Neural cell (in vitro differentiated cells): ENCODE measurements around the gene EXOC3L2. TPM values are rescaled to one million over a fixed set of nuclear protein-coding genes. Genes with fewer than 3 reads are reported as not detected.

ENCODE experiments used
- H2AFZ ChIP-seq: fragments of 200-600, 300-800 bp; sonication (generic), shearing (Covaris generic); 2 replicates; pipeline ENCODE4 v1.6.0; 2014; ENCODE audit warnings: low read depth, mild to moderate bottlenecking, antibody characterized with exemption, low read length, moderate library complexity
- H3F3A ChIP-seq: fragments of 200-600 bp; shearing (Covaris generic); 2 replicates; pipeline ENCODE4 v1.6.1; 2016; ENCODE audit warnings: mild to moderate bottlenecking, moderate library complexity, mixed read lengths, antibody characterized with exemption, low read length; ENCODE audit not compliant: insufficient read depth, poor library complexity, severe bottlenecking
- H3K27ac ChIP-seq: fragments of 200-600, 300-800 bp; sonication (generic), shearing (Covaris generic); 2 replicates; pipeline ENCODE4 v1.5.1; 2014; ENCODE audit warnings: mild to moderate bottlenecking, low read length, moderate library complexity
- H3K27me3 ChIP-seq: fragments of 300-800, 200-600 bp; sonication (generic), shearing (Covaris generic); 2 replicates; pipeline ENCODE4 v1.6.0; 2014; ENCODE audit warnings: mild to moderate bottlenecking, low read depth, low read length, moderate library complexity; ENCODE audit not compliant: insufficient read depth
- H3K36me3 ChIP-seq: fragments of 300-800, 200-600 bp; sonication (generic), shearing (Covaris generic); 2 replicates; pipeline ENCODE4 v1.5.1; 2014; ENCODE audit warnings: mild to moderate bottlenecking, antibody characterized with exemption, low read length, moderate library complexity; ENCODE audit not compliant: insufficient read depth
- H3K4me2 ChIP-seq: fragments of 300-800, 200-600 bp; sonication (generic), shearing (Covaris generic); 2 replicates; pipeline ENCODE4 v1.6.0; 2014; ENCODE audit warnings: mild to moderate bottlenecking, low read length
- H3K4me3 ChIP-seq: fragments of 300-800, 200-600 bp; sonication (generic), shearing (Covaris generic); 2 replicates; pipeline ENCODE4 v1.5.1; 2014; ENCODE audit warnings: mild to moderate bottlenecking, low read length, moderate library complexity
- H3K79me2 ChIP-seq: fragments of 200-600 bp; shearing (Covaris generic); replicated peaks from 2 replicates; pipeline ENCODE4 v1.6.0; 2014; ENCODE audit warnings: mild to moderate bottlenecking, low read length, moderate library complexity; ENCODE audit not compliant: insufficient read depth
- H3K9ac ChIP-seq: fragments of 300-800, 200-600 bp; sonication (generic), shearing (Covaris generic); 2 replicates; pipeline ENCODE4 v1.6.1; 2016; ENCODE audit warnings: mild to moderate bottlenecking, low read length, mixed read lengths
- H3K9me2 ChIP-seq: fragments of 200-600 bp; shearing (Covaris generic); 2 replicates; pipeline ENCODE4 v1.6.1; 2016; ENCODE audit warnings: mild to moderate bottlenecking, low read length, mixed read lengths; ENCODE audit not compliant: insufficient read depth
- H3K9me3 ChIP-seq: fragments of 200-600, 300-800 bp; sonication (generic), shearing (Covaris generic); 2 replicates; pipeline ENCODE4 v1.6.1; 2016; ENCODE audit warnings: mild to moderate bottlenecking, mixed run types, low read length, moderate library complexity, mixed read lengths
- H4K20me1 ChIP-seq: fragments of 200-600 bp; shearing (Covaris generic); 2 replicates; pipeline ENCODE4 v1.6.1; 2016; ENCODE audit warnings: mild to moderate bottlenecking, mixed run types; ENCODE audit not compliant: insufficient read depth
- EP300 ChIP-seq: fragments of 450-650 bp; conservative IDR thresholded peaks from 2 replicates; pipeline ENCODE4 v1.6.1; 2014; ENCODE audit warnings: antibody characterized with exemption, mild to moderate bottlenecking, moderate library complexity; ENCODE audit not compliant: poor library complexity, severe bottlenecking
- EZH2 ChIP-seq: fragments of 200-600, 300-800 bp; shearing (Covaris generic), sonication (generic); IDR thresholded peaks from 2 replicates; pipeline ENCODE4 v1.6.1; 2014; ENCODE audit warnings: antibody characterized with exemption, low read length, borderline replicate concordance, mild to moderate bottlenecking; ENCODE audit not compliant: insufficient read depth, poor library complexity, severe bottlenecking
- MXI1 ChIP-seq: fragments of 450-650 bp; conservative IDR thresholded peaks from 2 replicates; pipeline ENCODE4 v1.6.1; 2014; ENCODE audit warnings: antibody characterized with exemption, mild to moderate bottlenecking; ENCODE audit not compliant: poor library complexity, severe bottlenecking
- POLR2AphosphoS5 ChIP-seq: IDR thresholded peaks from 2 replicates; pipeline ENCODE4 v1.6.1; 2012
- RAD21 ChIP-seq: fragments of 450-650 bp; conservative IDR thresholded peaks from 2 replicates; pipeline ENCODE4 v1.6.1; 2014; ENCODE audit warnings: antibody characterized with exemption, mild to moderate bottlenecking, moderate library complexity
- SMC3 ChIP-seq: fragments of 450-650 bp; conservative IDR thresholded peaks from 2 replicates; pipeline ENCODE4 v1.6.1; 2014; ENCODE audit warnings: antibody characterized with exemption, mild to moderate bottlenecking, moderate library complexity; ENCODE audit not compliant: poor library complexity
- TAF1 ChIP-seq: IDR thresholded peaks from 2 replicates; pipeline ENCODE4 v1.6.1; 2012; ENCODE audit warnings: low read depth
- polyA plus RNA-seq: library from polyadenylated mRNA; depleted of rRNA; stranded (reverse); fragments of >200 nt; gene quantifications from 2 replicates; pipeline ENCODE4 v1.2.3, GENCODE V29; 2014
- TF ChIP-seq, protein P1 (sequence below): fragments of 450-650 bp; IDR thresholded peaks from 2 replicates; pipeline ENCODE4 v1.5.1; 2014; ENCODE audit warnings: antibody characterized with exemption, mild to moderate bottlenecking, moderate library complexity; ENCODE audit not compliant: poor library complexity, severe bottlenecking
- TF ChIP-seq, protein P2 (sequence below): IDR thresholded peaks from 2 replicates; pipeline ENCODE4 v1.6.1; 2012; ENCODE audit warnings: borderline replicate concordance

Gene EXOC3L2
- polyA plus RNA-seq, 1 donor from 2014 or later: not detected

DNA sequence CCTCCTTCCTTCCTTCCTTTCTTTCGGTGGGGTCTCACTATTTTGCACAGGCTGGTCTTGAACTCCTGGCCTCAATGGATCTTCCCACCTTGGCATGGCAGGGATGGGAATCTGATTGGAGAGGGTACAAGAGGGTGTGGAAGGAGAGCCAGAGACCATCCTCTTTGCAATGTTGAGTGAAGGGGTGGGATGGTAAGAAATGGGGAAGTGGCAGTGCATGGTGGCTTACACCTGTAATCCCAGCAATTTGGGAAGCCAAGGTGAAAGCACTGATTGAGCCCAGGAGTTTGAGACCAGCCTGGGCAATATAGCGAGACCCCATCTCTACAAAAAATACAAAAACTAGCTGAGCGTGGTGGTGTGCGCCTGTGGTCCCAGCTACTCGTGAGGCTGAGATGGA, 61.1 kb downstream of the EXOC3L2 start:
- TF ChIP-seq RAD21 (no peak), POLR2AphosphoS5 (no peak), SMC3 (no peak), MXI1 (no peak), TAF1 (no peak), EZH2 (no peak), EP300 (no peak)
- TF ChIP-seq, protein P1, sequence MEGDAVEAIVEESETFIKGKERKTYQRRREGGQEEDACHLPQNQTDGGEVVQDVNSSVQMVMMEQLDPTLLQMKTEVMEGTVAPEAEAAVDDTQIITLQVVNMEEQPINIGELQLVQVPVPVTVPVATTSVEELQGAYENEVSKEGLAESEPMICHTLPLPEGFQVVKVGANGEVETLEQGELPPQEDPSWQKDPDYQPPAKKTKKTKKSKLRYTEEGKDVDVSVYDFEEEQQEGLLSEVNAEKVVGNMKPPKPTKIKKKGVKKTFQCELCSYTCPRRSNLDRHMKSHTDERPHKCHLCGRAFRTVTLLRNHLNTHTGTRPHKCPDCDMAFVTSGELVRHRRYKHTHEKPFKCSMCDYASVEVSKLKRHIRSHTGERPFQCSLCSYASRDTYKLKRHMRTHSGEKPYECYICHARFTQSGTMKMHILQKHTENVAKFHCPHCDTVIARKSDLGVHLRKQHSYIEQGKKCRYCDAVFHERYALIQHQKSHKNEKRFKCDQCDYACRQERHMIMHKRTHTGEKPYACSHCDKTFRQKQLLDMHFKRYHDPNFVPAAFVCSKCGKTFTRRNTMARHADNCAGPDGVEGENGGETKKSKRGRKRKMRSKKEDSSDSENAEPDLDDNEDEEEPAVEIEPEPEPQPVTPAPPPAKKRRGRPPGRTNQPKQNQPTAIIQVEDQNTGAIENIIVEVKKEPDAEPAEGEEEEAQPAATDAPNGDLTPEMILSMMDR: no peak
- TF ChIP-seq, protein P2, sequence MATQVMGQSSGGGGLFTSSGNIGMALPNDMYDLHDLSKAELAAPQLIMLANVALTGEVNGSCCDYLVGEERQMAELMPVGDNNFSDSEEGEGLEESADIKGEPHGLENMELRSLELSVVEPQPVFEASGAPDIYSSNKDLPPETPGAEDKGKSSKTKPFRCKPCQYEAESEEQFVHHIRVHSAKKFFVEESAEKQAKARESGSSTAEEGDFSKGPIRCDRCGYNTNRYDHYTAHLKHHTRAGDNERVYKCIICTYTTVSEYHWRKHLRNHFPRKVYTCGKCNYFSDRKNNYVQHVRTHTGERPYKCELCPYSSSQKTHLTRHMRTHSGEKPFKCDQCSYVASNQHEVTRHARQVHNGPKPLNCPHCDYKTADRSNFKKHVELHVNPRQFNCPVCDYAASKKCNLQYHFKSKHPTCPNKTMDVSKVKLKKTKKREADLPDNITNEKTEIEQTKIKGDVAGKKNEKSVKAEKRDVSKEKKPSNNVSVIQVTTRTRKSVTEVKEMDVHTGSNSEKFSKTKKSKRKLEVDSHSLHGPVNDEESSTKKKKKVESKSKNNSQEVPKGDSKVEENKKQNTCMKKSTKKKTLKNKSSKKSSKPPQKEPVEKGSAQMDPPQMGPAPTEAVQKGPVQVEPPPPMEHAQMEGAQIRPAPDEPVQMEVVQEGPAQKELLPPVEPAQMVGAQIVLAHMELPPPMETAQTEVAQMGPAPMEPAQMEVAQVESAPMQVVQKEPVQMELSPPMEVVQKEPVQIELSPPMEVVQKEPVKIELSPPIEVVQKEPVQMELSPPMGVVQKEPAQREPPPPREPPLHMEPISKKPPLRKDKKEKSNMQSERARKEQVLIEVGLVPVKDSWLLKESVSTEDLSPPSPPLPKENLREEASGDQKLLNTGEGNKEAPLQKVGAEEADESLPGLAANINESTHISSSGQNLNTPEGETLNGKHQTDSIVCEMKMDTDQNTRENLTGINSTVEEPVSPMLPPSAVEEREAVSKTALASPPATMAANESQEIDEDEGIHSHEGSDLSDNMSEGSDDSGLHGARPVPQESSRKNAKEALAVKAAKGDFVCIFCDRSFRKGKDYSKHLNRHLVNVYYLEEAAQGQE: no peak
- H2AFZ ChIP-seq: no peak overlapping the region

DNA sequence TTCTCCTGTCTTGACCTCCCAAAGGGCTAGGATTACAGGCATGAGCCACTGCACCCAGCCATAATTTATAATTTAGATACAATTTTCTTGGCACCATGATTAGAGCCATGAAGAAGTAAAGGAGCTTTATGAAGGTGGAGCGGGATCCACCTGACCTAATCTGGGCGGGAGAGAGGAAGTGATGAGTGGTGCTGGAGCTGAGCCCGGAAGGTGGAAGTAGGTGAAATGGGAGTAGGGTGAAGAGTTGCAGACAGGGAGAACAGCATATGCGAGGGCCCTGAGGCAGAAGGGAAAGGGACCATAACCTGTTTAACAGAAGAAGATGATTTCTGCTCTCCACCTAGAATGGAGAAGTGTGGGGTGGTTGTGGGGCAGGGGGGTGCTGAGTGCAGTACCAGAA, 62.4 kb downstream of the EXOC3L2 start:
- Histone ChIP-seq H3K27me3 (no peaks in the 10 kb centered on the region), H3K4me3 (no peak overlapping the region), H2AFZ (no peak overlapping the region), H3F3A (no peaks in the 10 kb centered on the region), H3K9me3 (no peaks in the 10 kb centered on the region), H3K36me3 (no peaks in the 10 kb centered on the region), H3K27ac (no peak overlapping the region), H3K9me2 (no peaks in the 10 kb centered on the region), H3K9ac (no peak overlapping the region), H3K4me2 (no peak overlapping the region), H3K79me2 (no peaks in the 10 kb centered on the region), H4K20me1 (no peaks in the 10 kb centered on the region)
- no peak for TF ChIP-seq POLR2AphosphoS5
- no peak for TF ChIP-seq SMC3
- TF ChIP-seq RAD21: no peak
- TF ChIP-seq MXI1: no peak
- no peak for TF ChIP-seq EP300
- TF ChIP-seq TAF1: no peak
- TF ChIP-seq, protein P2: no peak
- TF ChIP-seq, protein P1: no peak

More for the DNA sequence above, 61.1 kb downstream of the EXOC3L2 start:
- no peak overlapping the region for H3K4me3 ChIP-seq
- no peaks in the 10 kb centered on the region for H4K20me1 ChIP-seq
- no peaks in the 10 kb centered on the region for H3K9me2 ChIP-seq
- no peaks in the 10 kb centered on the region for H3K9me3 ChIP-seq
- no peak overlapping the region for H3K27ac ChIP-seq
- no peak overlapping the region for H3K9ac ChIP-seq
- H3K4me2 ChIP-seq: no peak overlapping the region
- H3K79me2 ChIP-seq: no peaks in the 10 kb centered on the region
- H3K27me3 ChIP-seq: no peaks in the 10 kb centered on the region
- no peaks in the 10 kb centered on the region for H3K36me3 ChIP-seq
- no peaks in the 10 kb centered on the region for H3F3A ChIP-seq
